GOT3 (cell line): ENCODE data around the gene TAPBP.
A peak's percentile ranks its signal among the peaks of the same experiment; 100 is the strongest.
"Not testable (repeated sequence)": the region's sequence is repeated elsewhere in the genome, so short reads cannot be mapped to it uniquely, and the experiment has no call there.

ENCODE experiments used
- DNase-seq: peaks from one replicate; lab custom pipeline; 2025; ENCODE audit warnings: mixed read lengths; lab: John Stamatoyannopoulos, UW

The TAPBP gene

DNA sequence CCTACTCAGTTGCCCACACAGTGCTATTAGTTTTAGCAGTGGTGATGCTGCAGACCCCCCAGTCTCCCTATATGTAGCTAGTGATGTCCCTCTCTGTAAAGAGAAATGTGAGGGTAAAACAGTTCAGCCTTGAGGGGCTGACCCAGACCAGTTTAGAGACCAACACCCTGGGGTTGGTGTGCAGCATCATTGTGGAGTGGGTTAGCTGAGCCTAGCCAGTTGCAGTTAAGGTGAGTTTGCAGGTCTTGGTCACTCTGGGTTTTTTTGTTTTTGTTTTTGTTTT, 37.4 kb downstream of the TAPBP start:
- no peak for DNase-seq

DNA sequence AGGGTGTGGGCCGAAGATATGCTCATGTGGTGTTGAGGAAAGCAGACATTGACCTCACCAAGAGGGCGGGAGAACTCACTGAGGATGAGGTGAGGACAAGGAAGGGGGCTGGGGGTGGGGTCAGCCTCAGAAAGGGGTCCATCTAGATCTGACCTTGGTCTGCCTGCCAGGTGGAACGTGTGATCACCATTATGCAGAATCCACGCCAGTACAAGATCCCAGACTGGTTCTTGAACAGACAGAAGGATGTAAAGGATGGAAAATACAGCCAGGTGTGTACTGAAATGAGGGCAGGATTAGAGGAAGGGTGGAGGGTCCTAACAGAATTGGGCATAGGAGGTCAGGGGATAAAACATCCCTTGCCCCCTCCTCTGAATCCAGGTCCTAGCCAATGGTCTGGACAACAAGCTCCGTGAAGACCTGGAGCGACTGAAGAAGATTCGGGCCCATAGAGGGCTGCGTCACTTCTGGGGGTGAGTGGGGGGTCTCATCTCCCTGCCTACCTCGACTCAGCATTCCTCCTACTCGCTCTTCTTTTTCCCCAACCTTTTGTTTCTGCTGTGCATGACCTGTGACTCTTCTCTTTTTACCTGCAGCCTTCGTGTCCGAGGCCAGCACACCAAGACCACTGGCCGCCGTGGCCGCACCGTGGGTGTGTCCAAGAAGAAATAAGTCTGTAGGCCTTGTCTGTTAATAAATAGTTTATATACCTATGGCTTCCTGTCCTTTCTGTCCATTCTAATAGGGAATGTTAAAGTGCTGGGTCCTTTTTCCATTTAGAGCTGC, 37.9 kb downstream of the TAPBP start:
- DNase-seq, result not testable (repeated sequence)

DNA sequence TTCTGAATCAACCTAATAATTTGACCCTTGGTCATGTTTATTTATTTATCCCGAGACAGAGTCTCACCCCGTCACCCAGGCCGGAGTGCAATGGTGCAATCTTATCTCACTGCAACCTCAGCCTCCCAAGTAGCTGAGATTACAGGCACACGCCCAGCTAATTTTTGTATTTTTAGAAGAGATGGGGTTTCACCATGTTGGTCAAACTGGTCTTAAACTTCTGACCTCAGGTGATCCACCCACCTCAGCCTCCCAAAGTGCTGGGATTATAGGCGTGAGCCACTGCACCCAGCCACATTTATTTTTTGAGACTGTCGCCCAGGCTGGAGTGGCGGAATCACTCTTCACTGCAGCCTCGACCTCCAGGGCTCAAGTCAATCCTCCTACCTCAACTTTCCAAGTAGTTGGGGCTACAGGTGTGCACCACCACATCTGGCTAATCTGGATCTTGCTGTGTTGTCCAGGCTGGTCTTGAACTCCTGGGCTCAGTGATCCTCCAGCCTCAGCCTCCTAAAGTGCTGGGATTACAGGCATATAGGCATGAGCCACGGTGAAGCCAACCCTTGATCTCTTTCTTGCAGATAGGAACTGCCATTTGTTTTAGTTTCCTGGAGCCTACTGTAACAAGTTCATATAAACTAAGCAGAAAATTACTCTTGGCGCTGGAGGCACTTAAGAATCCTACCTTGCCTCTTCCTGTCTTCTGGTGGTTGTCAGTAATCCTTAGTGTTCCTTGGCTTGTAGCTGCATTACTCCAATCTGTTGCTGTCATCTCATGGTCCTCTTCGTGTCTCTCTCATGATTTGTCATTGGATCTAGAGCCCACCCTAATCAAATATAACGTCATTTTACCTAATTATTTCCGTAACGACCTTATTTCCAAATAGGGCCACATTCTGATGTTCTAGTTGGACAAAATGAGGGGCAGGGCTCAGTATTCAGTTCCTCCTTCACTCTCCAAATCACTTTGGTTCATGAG, 39.7 kb downstream of the TAPBP start:
- no peak for DNase-seq

DNA sequence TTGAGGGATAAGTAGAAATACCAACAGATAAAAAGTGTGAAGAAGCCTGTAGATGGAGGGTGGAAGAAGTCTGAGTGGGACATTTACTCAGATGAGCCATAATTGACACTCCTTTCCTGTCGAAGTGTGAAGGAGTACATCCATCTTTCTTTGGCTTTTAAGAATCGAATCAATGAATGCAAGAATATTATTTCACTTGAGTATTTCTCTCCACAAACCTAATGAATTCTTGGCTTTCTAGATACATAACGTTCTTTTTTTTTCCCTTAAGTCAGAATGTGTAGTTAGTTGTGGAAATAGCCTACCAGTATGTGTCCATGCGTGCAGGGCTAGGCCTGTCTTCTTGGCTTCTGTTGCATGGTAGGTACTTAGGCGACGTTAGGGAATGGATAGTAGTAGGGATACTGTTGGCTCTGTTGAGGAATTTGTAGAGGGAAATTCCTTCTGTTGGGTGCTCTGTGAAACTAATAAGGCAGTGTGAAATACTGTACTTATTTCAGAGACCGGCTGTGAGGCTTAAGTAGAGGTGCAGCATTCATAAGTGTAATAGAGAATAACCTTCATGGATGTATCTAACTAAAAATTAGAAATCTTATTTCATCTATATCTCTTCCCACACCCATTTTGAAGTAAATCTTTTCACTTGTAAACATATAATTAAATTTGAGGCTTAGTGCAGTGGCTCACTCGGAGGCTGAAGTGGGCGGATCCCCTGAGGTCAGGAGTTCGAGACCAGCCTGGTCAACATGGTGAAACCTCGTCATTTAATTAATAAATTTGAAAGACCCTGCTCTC, 40.6 kb downstream of the TAPBP start:
- no peak for DNase-seq

DNA sequence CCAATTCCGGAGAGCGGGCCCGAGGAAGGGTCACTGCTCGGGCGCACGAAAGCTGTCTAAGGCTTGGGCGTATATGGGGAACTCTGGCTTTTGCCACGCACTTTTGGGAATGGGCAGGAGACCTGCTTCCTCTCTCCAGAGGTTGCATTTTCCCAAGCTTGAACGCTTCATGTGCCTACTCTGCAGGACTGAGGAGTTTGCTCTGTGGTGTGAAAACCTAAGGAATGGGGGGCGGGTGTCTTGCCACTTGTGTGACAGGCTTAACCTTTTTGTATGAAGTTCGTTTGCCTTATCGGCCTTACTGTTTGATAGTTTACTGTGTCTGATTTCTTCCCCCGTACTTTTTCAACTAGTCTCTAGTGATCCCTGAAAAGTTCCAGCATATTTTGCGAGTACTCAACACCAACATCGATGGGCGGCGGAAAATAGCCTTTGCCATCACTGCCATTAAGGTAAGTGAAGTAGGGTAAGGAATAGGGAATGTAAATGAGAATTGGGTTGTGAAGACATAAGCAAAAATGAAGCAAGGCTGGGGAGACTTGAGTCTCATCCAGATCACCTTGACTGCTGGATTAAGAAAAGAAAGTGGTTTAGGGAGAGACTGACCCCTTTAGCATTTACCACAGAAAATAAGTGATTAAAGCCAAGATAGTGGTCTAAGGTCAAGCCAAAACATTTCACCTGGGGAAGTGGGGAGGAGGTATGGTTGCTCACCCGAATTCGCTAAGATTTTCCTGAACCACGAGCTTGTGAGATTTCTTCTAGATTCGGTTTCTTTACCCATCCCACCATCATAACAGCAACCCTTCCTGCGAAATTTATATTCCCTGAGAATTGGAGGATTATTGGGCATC, 41.4 kb downstream of the TAPBP start:
- no peak for DNase-seq

DNA sequence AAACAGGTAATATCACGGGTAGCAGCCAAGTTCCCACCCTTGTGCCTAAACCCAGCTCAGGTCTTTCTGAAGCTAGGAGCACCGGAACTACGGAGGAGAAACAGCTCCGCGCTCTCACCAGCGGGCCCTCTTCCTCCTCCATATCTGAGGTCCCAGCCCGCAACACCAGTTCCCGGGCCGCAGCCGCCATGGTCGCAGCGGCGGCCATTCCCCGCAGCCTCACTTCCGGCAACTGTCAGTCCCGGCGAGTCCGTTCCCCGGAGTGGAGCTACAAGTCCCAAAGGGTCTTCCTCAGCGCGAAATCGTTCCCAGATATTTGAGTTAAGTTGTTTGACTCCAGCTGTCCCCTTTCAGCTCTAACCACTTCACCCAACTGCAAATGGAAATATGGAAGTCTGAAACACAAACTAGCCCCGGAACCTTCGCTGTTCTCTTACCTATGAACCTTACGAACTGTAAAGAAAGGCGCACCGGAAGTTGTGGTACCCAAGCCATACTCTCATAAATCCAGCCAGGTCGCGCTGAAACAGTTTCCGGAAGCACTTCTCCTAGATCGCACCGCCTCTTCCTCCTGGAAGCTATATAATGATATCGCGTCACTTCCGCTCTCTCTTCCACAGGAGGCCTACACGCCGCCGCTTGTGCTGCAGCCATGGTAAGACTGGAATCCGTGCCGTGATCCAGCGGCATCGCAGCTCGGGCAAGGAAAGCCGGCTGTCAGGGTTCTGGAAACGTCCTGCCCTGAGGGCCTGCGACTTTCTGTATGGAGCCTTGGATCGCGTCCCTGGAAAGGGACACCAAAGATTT, 42.2 kb downstream of the TAPBP start, which contains the start of the genes RPS18 and VPS52:
TSS of gene RPS18 (plus strand) at position 608 of the 807 bp plus-strand sequence. CDS start at position 653, 45 bp downstream.
TSS of gene VPS52 (minus strand) at position 409 of the 807 bp plus-strand sequence. CDS start at position 208, 201 bp downstream.
- DNase-seq, result peak; percentile 80

DNA sequence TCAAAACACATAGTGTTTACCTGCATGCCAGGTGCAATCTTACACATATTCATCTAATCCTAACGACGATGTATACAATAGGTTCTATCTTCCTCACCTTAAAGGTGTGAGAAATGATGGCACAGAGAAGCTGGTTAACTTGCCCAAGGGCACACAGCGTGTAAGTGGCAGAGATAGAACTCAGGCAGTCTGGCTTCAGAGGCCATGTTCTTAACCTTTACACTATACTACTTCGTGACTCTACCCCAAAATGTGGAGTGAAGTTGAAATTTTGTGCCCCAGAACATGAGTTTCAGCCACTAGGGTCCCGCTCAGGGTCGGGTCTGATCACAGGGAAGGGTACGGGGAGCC, 42.8 kb downstream of the TAPBP start:
- DNase-seq, result no peak

DNA sequence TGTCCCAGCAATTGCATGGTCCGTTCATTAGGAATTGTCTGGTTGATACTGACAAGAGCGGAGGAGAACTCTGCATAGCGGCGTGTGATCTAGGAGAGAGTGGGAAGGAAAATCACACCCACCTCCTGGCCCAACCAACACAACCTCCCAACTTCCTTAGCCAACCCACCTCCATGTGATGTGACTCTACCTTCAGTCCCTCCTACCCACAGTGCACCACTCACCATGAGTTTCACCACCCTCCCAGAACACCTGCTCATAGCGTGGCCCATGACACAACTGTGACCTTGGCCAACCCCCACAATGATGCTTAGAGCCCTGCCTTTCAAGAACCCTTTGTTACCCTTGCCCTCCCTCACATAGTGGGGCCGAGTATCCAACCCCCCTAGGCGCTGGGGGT, 49.9 kb downstream of the TAPBP start:
- no peak for DNase-seq

DNA sequence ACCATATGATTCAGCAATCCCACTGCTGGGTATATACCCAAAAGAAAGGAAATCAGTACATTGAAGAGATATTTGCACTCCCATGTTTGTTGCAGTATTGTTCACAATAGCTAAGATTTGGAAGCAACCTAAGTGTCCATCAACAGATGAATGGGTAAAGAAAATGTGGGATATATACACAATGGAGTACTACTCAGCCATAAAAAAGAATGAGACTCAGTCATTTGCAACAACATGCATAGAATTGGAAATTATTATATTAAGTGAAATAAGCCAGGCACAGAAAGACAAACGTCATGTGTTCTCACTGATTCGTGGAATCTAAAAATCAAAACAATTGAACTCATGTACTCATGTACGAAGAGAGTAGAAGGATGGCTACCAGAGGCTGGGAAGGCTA, 51.4 kb downstream of the TAPBP start:
- DNase-seq, result not testable (repeated sequence)

DNA sequence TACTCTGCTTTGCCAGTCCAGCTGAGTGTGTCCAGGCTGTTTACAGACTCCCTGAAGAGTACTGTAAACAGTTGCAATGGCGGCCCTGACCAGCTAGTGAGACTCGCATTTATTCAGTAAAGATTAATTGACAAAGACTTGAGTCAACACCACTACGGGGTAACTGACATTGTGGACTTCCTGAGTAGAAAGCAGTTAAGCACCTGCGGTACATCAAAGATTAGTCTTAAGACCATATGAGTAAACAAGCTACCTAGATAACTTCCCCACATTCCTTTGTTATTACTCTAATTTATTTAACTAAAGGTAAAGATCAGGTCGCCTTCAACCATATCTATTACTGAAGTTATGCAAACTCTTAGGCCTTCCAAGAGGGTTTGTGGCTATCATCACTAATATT, 54.8 kb downstream of the TAPBP start:
- no peak for DNase-seq

DNA sequence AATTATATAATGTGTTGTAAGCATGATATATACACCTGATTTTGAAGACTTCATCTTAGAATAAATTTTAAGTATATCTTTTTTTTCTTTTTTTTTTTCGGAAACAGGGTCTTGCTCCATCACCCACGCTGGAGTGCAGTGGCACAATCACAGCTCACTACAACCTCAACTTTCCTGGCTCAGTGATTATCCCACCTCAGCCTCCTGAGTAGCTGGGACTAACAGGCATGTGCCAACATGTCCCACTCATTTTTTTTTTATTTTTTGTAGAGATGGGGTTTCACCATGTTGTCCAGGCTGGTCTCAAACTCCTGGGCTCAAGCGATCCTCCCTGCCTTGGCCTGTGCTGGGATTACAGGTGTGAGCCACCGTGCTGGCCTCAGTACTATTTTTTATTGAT, 59.3 kb downstream of the TAPBP start:
- DNase-seq, result no peak

DNA sequence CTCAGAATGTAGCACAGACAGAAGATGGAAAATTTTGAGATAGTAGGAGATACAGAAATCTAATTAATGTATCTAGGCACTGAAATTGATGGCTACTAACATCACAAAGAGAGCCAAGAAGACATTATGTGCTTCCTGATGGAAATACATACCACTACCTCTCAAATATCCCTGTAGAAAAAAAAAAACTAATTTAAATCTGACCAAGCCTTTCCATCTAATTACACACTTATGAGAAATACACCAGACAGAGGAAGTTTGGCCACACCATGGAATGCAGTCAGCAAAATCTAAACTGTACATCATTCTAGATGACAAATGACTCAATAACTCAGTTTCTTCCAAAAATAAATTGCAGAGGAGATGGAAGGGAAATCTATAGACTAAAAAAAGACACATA, 61.1 kb downstream of the TAPBP start:
- no peak for DNase-seq

DNA sequence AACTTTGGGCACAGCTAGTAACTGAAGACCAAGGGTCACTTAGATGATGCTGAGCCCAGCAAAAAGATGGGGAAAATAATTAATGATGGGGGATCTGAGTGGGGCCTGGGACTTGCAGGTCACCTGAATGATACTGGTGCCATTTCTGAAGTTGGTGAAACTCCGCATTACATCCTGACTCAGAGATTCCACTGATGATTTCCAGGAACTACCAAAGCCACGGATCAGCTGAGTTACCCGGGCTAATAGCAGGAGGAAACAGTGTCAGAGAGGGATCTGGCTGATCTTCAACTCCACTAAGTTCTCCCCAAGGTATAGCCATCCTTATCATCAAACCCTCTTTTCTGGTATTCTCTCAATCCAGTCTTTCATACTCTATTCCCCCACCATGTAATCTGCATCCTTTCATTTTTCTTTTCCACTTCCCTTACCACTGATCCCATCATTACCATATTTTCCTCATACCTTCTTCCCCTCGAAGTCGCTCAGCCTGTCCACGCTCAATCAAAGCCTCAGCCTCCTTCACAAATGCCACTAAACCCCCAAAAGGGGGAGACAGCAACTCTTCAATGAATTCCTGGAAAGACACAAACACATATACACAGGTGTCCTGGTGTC, 62.4 kb downstream of the TAPBP start:
- DNase-seq, result no peak

DNA sequence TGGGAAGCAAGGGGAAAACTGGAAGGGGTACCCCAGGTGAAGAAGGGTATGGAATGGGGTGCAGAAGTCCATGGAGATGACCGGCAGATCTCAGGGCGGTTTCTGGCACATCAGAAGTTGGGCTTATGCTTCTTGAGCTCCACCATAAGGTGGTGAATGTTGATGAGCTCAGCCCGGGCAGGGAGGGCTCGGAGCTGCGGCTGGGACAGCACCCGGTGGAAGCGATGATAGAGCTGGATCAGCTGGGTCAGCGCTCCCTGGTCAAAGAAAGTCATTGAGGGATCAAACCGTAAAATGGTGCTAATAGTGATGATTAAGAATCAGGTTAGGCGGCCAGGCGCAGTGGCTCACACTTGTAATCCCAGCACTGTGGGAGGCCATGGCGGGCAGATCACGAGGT, 63.1 kb downstream of the TAPBP start:
- DNase-seq, result no peak

DNA sequence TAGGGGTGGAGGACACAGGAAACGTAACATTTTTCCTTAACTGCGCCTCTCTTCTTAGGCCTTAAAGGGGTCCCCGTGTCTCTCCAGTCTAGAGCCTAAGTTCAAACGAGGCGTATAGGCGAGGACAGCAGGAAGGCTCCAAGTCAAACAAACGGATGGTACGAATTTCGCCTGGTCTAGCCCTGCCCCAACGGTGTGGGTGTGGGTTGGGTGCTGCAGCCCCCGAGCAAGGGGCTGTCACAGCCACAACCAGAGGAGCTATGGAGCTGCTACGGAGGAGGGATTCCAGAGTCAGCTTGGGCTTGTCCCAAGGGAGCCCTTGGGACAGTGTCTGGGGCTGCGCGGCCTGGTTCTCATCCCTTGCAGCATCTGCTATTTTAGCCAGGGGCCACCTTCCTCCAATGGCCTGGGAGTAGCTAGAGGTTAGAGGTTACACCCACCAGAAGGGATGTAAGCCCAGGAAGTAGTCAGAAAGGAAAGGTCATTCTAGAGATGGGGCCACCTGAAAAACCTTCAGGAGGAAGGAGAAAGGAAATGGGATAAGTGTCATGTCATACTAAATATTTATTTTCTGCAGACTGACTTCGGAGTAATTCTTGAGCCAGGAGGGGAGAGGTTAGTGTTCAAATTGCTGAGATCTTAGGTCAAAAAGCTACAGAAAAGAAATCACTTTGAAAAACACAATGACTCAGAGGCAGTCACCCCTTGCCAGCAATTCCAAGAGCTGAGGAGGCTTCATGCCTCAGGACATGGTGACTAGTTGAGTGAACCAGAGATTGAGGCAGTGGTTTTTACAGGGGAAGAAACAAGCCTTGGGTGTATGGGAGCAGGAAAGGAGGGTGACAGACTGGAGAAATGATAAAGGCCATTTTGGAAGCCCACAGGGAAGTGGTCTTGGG, 63.9 kb downstream of the TAPBP start:
- DNase-seq, result no peak
